WERI-Rb-1 (cell line): Measurements from ENCODE around the gene BGN.

Experiments
- DNase-seq: peaks from one replicate; pipeline ENCODE4 v3.0.0-alpha.2; 2020
- H3K27ac ChIP-seq: fragments of 250-450 bp; sonication (Bioruptor Pico); 2 replicates; pipeline ENCODE4 v1.5.1; 2020; ENCODE audit warnings: mild to moderate bottlenecking, moderate library complexity
- H3K27me3 ChIP-seq: fragments of 250-450 bp; sonication (Bioruptor Pico); 2 replicates; pipeline ENCODE4 v1.5.1; 2021; ENCODE audit warnings: mild to moderate bottlenecking, low read depth, moderate library complexity; ENCODE audit not compliant: insufficient read depth, severe bottlenecking
- H3K36me3 ChIP-seq: fragments of 250-450 bp; sonication (Bioruptor Pico); 2 replicates; pipeline ENCODE4 v1.5.1; 2020; ENCODE audit warnings: mild to moderate bottlenecking, moderate library complexity
- H3K4me3 ChIP-seq: 2 replicates; pipeline ENCODE4 v1.5.1; 2011; ENCODE audit warnings: low read depth, mild to moderate bottlenecking, control low read depth, low read length
- H3K9me3 ChIP-seq: fragments of 250-450 bp; sonication (Bioruptor Pico); 2 replicates; pipeline ENCODE4 v1.5.1; 2021; ENCODE audit warnings: mild to moderate bottlenecking, moderate library complexity; ENCODE audit not compliant: severe bottlenecking
- TF ChIP-seq, protein P1 (sequence below): IDR thresholded peaks from 2 replicates; pipeline ENCODE4 v1.5.1; 2011; ENCODE audit warnings: low read depth, mild to moderate bottlenecking, control low read depth, inconsistent platforms, low read length

BGN gene

DNA sequence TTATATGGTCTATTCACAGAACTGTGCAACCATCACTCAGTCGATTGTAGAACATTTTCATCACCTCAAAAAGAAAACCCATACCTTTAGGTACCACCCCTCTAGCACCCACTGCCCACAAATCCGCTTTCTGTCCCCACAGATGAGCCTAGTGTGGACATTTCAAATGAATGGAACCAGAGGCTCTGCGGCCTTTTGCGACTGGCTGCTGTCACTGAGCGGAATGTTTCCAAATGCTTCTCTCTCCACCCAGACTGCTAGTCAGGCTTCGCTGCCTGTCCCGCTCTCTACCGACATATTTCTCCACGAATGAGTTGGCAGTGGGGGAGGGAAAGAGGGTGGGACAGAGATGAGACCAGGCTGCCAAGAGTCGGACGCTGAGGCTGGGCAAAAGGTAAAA lies 1.7 kb upstream of the BGN start:
- no peak for DNase-seq
- H3K4me3 ChIP-seq = no peak overlapping the region
- H3K27me3 ChIP-seq = peaks cover 25% of the 10 kb centered on the region
- no peak overlapping the region for H3K27ac ChIP-seq
- no peaks in the 10 kb centered on the region for H3K36me3 ChIP-seq
- TF ChIP-seq, protein P1, sequence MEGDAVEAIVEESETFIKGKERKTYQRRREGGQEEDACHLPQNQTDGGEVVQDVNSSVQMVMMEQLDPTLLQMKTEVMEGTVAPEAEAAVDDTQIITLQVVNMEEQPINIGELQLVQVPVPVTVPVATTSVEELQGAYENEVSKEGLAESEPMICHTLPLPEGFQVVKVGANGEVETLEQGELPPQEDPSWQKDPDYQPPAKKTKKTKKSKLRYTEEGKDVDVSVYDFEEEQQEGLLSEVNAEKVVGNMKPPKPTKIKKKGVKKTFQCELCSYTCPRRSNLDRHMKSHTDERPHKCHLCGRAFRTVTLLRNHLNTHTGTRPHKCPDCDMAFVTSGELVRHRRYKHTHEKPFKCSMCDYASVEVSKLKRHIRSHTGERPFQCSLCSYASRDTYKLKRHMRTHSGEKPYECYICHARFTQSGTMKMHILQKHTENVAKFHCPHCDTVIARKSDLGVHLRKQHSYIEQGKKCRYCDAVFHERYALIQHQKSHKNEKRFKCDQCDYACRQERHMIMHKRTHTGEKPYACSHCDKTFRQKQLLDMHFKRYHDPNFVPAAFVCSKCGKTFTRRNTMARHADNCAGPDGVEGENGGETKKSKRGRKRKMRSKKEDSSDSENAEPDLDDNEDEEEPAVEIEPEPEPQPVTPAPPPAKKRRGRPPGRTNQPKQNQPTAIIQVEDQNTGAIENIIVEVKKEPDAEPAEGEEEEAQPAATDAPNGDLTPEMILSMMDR = no peak
- no peaks in the 10 kb centered on the region for H3K9me3 ChIP-seq

DNA sequence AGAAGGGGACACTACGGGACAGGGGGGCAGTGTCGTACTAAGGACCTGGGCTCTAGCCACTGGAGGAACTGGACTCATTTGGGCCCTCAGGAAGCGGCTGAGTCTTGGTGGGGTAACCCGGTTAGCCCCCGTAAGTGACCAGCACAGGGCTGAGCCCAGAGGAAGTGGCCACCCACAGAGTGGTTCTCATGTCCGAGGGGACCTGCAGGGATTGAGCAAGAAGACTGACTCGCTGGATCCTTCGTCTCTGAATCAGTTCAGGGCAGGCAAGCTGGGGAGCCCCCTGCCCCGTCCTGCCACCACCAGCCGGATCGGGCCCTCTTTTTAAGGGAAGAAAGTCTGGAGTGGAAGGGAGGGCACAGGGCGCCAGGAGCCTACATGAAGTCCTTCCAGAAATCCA lies 719 bp upstream of the BGN start:
- Histone ChIP-seq H3K36me3 (no peaks in the 10 kb centered on the region), H3K27ac (peak overlapping the region; percentile 6; the same call in 1 of the 2 replicates), H3K9me3 (no peaks in the 10 kb centered on the region), H3K27me3 (peaks cover 29% of the 10 kb centered on the region), H3K4me3 (no peak overlapping the region)
- no peak for DNase-seq
- TF ChIP-seq, protein P1 = no peak

DNA sequence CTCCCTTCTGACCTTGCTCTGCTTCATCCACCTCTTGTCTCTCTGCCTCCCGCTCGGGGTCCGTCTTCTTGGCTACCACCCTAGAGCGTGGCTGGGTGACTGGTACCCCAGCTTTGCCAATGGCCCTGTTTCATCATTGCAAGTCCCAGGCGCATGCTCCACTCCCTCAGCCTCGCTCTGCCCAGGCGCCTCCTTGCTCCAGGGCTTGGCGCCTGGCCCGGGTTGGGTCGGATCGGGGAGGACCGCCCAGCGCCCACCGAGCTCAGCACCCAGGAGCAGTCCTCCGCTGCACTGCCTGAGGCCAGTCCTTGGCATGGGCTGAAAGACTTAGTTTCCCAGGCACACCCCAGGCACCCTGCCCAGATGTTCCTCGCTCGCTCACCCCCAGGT lies 577 bp downstream of the BGN start:
- H3K4me3 ChIP-seq = no peak overlapping the region; the same call in 1 of the 2 replicates
- no peak for DNase-seq
- no peaks in the 10 kb centered on the region for H3K9me3 ChIP-seq

DNA sequence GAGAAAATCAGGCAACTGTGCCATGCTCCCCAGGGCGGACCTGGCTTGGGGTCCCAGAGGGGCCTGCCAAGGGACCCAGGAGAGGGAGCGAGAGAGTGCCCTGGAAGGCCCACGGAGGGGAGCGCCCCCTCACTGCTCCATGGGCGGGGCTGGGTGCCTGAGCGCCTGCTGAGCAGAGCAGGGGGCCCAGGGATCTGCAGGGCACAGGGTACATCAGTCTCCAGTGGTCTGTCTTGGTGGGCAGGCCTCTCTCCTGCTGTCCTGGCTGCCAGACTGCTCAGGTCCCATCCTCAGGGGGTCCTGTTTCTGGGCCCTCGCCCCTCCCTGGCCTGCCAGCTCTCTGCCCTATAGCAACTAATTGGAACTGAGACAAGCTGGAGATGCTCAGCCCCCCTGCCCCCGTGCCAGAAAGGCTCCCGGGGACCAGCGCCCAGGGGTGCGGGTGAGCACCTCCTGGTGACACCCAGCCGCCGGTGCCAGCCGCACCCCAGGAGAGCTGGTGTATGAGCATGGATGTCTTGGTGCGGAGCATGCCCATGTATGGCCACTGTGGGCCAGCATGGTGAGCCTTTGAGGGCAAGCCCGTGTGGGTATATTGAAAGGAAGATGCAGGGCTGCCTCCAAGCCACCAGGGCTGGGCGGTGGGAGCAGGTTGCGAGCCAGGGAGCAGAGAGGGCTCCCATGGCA lies 1.3 kb downstream of the BGN start:
- Histone ChIP-seq H3K9me3 (no peaks in the 10 kb centered on the region), H3K36me3 (no peaks in the 10 kb centered on the region), H3K27me3 (peaks cover 25% of the 10 kb centered on the region), H3K4me3 (no peak overlapping the region), H3K27ac (no peak overlapping the region)
- no peak for DNase-seq
- TF ChIP-seq, protein P1 = no peak

More for the DNA sequence above, 577 bp downstream of the BGN start:
- H3K27me3 ChIP-seq = peaks cover 26% of the 10 kb centered on the region
- no peak overlapping the region for H3K27ac ChIP-seq
- H3K36me3 ChIP-seq = no peaks in the 10 kb centered on the region
- TF ChIP-seq, protein P1 = no peak

DNA sequence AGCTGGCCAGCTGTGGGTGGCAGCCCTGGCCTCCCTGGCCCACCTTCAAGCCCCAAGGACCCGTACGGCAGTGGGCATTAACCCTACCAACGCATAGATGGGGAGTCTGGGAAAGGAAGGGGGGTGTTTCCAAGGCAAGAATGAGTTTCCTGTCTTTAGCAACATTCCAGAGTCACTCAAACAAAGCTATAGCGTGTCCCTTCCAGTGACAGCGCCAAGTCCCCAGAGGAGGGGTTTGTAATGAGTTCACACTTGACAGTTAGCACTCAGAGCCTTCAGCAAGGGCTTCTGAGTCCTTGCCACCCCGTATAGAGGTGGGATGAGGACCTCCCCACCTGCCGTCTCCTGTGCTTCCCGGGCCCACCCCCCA lies 1.8 kb downstream of the BGN start:
- DNase-seq = no peak
- no peak overlapping the region for H3K4me3 ChIP-seq
- H3K9me3 ChIP-seq = no peaks in the 10 kb centered on the region
- H3K27ac ChIP-seq = no peak overlapping the region
- H3K36me3 ChIP-seq = no peaks in the 10 kb centered on the region
- TF ChIP-seq, protein P1 = no peak
- H3K27me3 ChIP-seq = peaks cover 25% of the 10 kb centered on the region

DNA sequence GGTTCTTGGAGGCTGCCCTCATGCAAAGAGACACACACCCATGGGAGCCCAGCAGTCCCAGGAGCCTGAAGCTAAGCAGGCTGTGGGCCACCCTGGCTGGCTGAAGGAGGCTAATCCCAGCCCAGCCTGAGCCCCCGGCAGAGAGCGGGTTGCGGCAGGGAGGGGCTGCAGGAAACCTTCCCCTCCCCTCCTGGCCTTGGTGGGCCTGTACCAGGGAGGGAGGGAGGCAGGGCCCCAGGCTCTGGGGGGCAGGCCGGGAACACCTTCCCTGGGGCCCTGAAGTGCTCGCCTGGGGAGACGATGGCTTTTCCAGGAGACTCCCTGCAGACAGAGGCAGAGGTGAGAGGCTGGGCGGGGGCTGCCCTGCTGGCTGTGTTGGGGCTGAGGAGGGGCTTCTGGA lies 3.7 kb downstream of the BGN start:
- H3K27me3 ChIP-seq = peaks cover 33% of the 10 kb centered on the region
- H3K9me3 ChIP-seq = no peaks in the 10 kb centered on the region
- H3K4me3 ChIP-seq = no peak overlapping the region
- DNase-seq = no peak
- no peaks in the 10 kb centered on the region for H3K36me3 ChIP-seq
- H3K27ac ChIP-seq = no peak overlapping the region
- TF ChIP-seq, protein P1 = no peak
